NCI-H446 treated with DMSO at 0.1 percent for 48 hours (cell line): ENCODE measurements around the gene CDKN2D.

ENCODE experiments used
- DNase-seq: peaks from one replicate; lab custom pipeline; 2025; lab: John Stamatoyannopoulos, UW

CDKN2D gene

DNA sequence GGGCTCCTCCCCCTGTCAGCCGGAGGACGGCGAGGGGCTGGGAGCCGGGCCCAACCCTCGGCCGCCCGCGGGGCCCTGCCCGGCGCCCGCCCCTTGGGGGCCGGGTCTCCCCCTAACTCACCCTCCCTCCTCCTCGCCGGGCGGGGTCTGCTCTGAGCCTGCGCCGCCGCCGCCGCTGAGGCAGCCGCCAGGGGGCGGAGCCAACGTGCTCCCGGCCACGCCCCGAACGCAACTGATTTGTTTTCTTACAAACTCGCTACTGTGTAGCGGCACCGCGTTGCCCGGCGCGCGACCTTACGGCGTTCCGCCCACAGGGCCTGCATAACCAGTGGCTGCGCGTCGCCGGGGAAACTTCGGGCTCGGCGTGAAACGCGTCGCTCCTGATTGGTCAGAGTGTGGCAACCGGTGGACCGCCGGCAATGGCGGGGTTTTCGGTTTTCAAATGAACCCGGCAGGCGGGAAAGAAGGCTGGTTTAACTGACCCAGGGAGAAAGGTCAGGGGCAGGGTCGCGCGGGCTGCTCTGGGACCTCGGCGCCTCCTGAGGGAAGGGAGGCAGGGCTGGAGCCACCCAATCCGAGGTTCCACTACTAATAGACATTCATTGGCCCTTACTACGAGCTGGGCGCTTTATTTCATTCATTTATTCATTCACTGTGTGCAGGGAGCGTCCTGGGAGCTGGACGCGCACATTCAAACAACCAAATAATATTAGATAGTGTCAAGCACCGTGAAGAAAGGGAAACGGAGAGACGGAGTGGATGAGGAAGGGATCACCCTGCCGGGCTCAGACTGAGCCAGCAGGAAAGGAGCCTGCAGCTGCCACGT is at the start of gene CDKN2D:
CDKN2D (minus strand) TSS at position 154 of the 826 bp plus-strand sequence. CDS start 326 bp downstream, outside the sequence.
- DNase-seq: peak; percentile 99

DNA sequence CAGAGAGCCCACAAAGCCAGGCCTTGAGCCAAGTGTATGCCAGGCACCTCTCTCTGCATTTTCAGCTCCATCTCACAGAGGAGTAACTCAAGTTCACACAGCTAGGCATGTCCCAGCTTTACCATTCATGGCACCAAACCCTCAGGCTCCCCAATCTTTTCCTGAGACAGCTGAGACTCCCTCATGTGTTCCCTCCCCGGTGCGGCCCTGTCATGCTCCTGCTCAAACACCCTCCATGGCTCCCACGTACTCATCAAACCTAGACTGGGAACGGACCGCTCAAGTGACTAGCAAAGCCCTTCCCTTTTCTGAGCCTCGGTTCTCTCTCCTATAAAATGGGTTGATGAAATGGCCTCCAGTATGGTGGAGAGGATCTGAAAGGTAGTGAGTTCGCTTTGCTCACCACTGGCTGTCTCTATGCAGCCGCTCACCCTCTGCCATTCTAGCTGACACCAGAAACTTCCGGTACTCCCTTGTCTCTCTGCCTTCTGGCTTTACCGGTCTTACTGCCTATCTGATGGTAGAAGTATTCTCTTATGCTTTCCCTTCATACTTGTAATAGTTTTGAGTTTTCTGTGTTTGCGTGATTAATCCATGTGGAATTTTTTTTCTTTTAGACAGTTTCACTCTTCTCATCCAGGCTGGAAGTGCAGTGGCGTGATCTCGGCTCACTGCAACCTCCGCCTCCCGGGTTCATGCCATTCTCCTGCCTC is 48.8 kb upstream of the CDKN2D start:
- DNase-seq: no peak

DNA sequence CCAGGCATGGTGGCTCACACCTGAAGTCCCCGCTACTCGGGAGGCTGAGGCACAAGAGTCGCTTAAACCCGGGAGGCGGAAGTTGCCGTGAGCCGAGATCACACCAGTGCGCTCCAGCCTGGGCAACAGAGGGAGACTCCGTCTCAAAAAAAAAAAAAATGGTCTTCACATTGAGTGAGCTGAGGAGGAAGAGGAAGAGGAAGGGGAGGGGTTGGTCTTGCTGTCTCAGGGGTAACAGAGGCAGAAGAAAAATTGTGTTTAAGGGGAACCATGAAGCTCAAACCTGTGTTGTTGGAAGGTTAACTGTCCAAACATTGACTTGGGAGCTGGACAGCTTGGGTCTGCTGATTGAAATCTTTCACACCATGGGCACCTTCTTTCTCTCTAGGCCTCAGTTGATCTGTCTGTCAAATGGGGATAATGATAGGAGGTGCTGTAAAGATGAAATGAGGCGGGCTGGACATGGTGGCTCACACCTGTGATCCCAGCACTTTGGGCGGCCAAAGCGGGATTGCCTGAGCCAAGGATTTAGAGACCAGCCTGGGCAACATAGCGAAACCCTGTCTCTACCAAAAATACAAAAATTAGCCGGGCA is 46.7 kb upstream of the CDKN2D start:
- no peak for DNase-seq

DNA sequence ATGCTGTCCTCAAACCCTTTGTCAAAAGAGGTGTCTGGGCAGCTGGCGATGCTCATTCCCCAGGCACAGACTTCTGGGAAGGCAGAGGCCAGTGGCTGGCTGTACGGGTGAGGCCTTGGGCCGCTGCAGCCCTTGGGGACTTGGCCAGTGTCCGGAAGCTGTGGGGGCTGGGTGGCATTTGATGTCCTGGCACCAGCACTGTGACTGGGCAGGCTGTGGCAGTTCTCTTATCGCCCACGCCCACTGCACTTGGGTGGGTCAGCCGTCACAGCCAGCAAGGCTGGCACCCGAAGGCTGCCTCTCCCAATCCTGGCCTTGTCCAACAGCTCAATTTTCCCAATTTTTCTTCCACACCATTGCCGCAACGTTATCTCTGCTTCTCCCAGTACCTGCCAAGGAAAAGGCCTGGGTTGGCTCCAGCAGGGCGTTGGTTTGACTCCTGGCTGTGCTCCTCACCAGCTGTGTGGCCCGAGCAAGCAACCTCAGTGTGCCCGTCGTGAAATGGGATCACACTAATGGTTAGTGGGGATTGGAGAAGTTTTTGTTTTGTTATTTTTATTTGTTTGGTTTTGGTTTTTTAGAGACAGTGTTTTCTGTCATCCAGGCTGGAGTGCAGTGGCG is 43.8 kb upstream of the CDKN2D start:
- DNase-seq: no peak

DNA sequence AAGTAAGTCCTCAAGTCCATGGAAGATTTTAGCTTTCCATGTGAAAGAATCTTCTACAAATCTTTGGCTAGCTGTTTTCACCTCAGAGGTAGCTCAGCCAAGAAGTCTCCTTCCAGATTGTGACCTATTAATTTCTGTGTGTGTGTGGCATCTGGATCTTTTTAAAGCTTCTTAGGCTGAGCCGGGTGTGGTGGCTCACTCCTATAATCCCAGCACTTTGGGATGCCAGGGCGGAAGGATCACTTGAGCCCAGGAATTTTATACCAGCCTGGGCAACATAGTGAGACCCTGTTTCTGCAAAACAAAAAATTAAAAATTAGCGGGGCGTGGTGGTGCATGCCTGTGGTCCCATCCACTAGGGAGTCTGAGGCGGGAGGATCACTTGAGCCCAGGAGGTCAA is 43.1 kb upstream of the CDKN2D start:
- no peak for DNase-seq

DNA sequence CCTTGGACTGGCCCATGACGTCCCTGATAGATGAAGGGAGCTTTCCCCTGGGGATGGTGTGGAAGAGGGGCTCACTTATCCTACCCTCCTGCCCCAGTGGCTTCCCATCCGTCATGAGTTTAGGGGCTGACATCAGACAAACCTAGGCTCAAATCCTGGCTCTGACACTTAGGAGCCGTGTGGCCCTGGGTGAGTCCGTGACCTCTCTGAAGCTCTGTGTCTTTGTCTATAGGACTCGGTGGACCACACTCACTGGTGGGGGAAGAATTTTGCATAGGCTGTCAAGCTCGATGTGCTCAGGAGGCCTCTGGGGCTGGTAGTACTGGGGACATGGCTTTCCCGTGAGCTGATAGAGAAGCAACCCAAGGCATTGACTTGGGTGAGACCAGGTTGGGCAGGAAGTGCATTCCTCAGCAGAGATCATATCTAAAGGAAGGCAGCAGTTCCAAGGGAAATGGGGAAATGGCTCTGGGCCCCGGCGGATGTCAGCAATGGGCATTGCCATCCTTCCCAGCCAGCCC is 35.7 kb upstream of the CDKN2D start:
- no peak for DNase-seq

DNA sequence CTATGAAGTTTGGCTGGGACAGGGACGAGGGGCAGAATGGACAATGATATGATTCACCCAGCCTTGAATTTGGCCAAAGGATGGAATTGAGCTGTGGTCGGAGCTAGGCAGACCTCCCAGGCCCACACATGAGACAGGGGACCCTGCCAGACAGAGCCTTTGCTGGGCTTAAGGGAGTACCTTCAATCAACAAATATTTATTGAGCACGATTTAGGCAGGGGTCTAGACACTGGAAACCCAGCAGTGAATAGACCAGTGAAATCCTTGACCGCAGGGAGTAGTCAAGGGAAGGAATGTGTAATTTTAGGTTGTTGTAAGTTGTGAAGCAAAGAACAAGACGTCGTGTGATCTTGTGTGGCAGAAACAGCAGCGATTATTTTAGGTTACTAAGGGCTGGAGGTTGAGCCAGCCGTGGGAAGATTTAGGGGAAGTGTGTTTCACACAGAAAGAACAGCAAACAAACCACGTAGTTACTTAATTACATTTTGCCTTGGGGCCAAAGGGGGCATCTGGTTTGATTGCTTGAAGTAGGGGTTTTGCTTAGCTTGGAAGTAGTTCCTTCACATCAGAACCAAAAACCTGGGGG is 35.2 kb upstream of the CDKN2D start:
- DNase-seq: no peak

DNA sequence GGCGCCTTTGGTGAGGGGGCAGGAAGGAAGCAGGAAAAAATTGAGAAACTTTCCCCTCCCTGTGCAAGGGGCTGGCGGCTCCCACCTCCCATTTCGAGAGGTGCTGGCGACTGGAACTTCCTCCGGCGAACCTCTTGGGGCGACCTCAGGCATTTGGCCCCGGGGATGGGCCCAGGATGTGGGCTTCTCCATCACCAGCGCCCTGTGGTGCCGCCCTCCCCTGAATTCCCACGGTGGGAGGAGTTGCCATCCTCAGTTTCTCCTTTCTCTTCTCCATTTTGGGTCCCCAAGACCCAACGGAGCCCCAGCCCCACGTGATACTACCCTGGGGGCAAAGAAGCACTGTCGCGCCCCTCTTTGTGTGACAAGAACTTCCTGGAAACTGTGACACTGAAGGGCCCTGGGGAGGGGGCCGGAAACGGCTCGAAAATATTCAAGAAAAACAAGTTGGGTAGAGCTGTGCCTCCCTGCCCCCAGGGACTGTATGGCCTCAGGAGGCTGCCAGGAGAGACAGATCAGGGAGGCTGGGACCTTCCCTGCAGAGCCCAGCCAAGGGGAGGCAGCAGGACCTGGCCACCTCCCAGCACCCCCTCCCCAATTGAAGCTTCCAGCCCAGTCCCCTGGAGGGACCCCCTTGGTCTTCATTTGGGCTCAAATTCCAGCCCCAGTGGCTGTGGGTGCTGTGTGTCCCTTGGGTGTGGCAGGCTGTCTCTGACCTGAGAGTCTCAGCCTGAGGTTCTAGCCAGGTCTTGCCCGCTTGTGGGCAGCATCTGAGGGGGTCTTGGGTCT is 34.5 kb upstream of the CDKN2D start:
- no peak for DNase-seq

DNA sequence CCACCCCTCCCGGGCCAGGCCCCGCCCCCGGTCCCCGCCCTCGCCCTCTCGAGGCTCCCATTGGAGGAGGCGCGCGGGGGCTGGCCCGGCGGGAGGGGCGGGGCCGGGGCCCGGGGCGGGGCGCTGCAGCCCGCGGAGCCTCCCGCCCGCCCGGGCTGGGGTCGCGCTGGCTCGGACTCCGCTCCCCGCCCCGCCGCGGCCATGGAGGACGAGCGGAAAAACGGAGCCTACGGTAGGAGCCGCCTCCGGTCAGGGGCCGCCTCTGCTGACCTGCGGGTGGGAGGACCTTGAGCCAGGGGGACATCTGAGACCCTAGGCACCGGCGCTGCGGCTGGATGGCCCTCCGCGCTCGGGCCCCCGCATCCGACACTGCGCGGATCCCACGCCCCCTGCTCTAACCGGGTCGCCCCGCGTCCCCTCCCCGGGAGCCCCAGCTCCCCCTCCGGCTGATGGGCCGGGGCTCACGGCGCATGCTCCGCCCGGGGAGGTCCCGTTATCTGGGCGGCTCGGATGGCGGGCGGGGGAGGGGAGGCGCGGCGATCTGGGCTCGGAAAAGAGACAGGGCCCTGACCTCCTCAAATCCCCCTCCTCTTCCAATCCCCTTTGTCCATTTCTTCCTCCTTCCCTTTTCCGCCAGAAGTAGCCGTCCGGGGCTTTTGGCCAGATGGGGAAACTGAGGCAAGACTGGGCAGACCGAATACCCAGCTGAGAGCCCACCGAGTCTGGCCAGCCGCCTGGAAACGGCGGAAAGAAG is 33.7 kb upstream of the CDKN2D start:
- DNase-seq: peak; percentile 30

DNA sequence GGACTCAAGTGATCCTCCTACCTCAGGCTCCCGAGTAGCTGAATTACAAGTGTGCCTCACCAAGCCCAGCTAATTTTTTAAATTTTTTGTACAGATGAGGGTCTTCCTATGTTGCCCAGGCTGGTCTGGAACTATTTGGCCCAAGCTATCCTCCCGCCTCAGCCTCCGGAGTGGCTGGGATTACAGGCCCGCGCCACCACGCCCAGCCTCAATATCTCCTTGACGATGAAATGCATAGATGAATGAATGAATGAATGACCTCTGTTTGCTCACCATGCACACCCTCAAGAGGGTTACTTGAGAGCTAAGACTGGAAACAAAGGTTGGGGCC is 33.2 kb upstream of the CDKN2D start:
- DNase-seq: no peak

DNA sequence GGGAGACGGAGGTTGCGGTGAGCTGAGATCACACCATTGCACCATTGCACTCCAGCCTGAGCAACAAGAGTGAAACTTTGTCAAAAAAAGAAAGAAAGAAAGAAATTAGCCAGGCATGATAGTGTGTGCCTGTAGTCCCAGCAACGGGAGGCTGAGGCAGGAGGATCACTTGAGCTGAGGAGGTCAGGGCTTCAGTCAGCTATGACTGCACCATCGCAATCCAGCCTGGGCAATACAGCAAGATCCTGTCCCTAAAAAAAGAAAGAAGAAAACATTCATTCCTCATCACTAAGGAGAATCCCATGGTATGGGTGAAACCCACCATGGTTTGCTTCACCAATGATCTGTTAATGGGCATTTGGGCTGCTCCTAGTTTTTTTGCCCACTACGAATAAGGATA is 31.4 kb upstream of the CDKN2D start:
- DNase-seq: no peak

DNA sequence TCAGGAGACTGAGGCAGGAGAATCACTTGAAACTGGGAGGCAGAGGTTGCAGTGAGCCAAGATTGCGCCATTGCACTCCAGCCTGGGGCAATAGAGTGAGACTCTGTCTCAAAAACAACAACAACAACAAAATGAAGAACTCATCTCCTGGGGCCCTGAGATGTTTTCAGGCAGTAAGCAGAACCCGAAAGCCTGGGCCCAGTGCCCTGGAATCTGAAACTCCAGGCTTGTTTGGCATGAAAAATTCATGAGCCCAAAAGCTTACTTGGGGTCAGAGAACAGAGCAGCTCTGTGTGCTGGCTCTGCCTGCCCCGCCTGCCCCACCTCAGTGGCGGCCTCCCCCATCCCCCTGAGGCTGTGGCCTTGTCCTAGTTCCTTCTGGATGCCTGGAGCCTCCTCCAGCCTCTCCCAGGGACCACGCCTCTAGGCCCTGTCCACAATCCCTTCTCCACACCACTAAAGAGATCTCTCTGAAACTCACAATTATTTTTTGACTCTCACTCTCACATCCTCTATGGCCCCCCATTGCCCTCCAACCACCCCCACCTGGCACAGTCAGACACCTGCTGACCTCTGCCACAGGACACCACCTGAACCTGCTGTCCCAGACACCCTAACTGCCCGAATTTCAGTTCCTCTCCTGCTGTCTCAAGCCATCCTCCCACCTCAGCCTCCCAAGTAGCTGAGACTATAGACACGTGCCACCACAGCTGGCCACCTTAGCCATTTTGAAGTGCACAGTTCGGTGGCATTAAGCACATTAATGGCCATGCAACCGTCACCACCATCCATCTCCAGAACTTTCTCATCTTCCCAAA is 25.2 kb upstream of the CDKN2D start:
- DNase-seq: no peak

DNA sequence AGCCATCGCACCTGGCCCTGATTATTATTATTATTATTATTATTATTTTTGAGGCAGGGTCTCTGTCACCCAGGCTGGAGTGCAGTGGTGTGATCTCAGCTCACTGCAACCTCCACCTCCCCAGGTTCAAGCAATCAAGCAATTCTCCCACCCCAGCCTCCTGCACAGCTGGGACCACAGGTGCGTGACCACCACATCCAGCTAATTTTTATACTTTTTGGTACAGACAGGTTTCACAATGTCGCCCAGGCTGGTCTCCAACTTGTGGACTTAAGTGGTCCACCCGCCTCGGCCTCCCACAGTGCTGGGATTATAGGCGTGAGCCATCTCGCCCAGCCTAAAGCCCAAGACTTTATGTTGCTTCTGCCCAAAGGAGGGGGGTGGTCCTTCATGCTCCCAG is 24.4 kb upstream of the CDKN2D start:
- DNase-seq: no peak

DNA sequence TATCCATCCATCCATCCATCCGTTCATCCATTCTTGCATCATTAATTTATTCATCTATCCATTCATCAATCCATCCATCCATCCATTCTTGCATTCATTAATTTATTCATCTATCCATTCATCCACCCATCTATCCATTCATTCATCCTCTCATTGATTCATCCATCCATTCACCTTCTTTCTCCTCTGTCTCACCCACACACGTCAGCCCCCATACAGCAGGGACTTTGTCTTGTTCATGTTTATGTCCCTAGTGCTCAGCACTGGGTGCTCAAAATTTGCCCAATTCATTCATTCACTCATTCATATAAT is 19.0 kb upstream of the CDKN2D start:
- no peak for DNase-seq

DNA sequence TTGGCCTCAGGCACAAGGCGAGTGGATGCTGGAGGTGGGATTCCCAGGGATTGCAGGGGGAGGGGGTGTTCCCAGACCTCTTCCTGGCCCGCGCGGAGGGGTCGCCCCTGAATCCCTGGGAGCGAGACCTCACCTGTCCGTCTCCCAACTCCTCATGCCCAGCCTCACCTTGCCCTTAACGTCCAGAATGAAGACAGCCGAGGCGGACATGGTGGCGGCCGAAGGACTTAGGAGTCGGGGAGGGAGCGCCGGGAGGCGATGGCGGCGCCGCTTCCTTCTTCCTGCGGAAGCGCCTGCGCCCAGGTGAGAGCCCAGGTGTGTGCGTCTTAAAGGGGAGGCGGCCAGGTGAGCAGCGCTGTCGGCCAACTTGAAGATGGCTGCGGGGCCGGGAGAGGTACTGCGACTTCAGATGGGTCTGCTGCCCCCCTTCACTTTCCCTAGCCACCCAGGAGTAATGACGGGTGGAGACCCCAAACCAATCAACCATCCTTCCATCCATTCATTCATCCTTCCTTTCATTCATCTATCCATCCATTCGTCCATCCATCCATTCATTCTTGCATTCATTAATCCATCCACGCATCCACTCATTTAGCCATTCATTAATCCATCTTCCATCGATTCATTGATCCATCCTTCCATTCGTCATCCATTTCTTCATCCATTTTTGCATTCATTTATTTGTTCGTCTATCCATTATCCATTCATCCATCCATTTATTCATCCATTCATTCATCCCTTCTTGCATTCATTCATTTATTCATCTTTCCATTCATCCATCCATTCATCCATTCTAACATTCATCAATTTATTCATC is 18.5 kb upstream of the CDKN2D start, which contains the start of gene AP1M2:
AP1M2 (minus strand) TSS at position 291 of the 817 bp plus-strand sequence; CDS start at position 210, 81 bp downstream.
- no peak for DNase-seq

DNA sequence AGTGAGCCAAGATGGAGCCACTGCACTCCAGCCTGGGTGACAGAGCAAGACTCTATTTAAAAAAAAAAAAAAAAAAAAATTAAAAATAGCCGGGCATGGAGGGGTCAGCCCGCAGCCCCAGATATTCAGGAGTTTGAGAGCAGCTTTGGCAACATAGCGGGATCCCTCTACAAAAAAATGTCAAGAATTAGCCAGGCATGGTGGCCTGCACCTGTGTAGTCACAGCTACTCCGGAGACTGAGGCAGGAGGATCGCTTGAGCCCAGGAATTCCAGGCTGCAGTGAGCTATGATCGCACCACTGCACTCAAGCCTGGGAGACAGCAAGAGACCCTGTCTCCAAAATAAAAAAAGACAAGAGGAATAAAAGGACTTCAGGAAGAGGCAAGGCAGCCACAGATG is 17.6 kb upstream of the CDKN2D start:
- no peak for DNase-seq

DNA sequence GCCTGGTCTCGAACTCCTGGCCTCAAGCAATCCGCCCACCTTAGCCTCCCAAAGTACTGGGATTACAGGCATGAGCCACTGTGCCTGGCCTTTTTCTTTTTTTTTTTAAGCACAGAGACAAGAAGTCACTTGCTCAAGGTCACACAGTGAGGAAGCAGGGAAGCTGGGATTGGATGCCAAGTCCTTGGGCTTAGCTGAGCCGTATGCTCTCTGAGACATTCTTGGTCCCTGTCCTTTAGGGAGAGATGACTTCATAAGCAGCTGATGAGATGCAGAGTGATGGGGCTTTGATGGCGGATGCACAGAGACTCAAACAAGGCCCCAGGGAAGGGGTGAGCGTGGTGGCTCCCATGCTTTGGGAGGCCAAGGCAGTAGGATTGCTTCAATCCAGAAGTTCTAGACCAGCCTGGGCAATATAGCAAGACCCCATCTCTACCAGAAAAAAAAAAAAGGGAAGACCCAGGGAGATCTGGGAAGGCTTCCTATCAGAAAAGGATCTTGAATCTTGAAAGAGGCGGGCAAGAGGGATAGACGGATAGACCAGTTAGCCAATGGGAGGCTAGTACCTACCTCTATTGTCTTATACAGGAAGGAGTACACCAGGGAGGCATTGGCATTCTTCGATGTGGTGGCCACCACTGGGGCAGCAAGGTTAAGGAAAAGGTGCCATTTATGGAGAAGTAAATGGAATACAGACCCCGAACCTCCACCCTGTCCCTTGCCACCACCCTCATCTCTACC is 14.4 kb upstream of the CDKN2D start:
- no peak for DNase-seq

DNA sequence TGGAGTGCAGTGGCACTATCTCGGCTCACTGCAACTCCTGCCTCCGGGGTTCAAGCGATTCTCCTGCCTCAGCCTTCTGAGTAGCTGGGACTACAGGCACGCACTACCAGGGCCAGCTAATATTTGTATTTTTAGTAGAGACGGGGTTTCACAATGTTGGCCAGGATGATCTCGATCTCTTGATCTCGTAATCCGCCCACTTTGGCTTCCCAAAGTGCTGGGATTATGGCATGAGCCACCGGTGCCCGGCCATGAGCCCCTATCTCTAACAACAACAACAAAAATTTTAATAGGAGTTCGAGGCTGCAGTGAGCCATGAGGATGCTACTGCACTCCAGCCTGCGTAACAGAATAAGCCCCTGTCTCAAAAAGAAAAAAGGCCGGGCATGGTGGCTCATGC is 13.3 kb upstream of the CDKN2D start:
- no peak for DNase-seq
